Tibial nerve (tissue), 4 donors: ENCODE measurements around the gene ZNF787. TPM values are rescaled to one million over a fixed set of nuclear protein-coding genes. Genes with fewer than 3 reads are reported as not detected.

Experiments
- DNase-seq, 2 donors: peaks; one replicate each; pipeline ENCODE4 v3.0.0-alpha.2; 2019; ENCODE audit warnings: low spot score in 2 of 2
- H3K27ac ChIP-seq, 4 donors: fragments of 200-600 bp; sonication (generic) in 3 of 4; one replicate each; pipeline ENCODE4 v1.5.1; 2017 to 2019; ENCODE audit warnings: mild to moderate bottlenecking in 1 of 4
- H3K27me3 ChIP-seq, 2 donors: fragments of 200-600 bp; sonication (generic) in 1 of 2; one replicate each; pipeline versions ENCODE4 v1.5.1 to v1.6.0; 2017 to 2019
- H3K36me3 ChIP-seq, 3 donors: fragments of 200-600 bp; sonication (generic); one replicate each; pipeline ENCODE4 v1.5.1; 2018 to 2019
- H3K4me1 ChIP-seq, 4 donors: fragments of 200-600 bp; sonication (generic) in 3 of 4; one replicate each; pipeline ENCODE4 v1.5.1; 2017 to 2019
- H3K4me3 ChIP-seq, 4 donors: fragments of 200-600 bp; sonication (generic) in 3 of 4; one replicate each; pipeline ENCODE4 v1.5.1; 2017 to 2019; ENCODE audit warnings: mild to moderate bottlenecking in 1 of 4, moderate library complexity in 1 of 4
- H3K9me3 ChIP-seq, 4 donors: fragments of 200-600 bp; sonication (generic) in 3 of 4; one replicate each; pipeline ENCODE4 v1.5.1; 2017 to 2019
- CTCF ChIP-seq, 5 experiments: fragments of 200-600 bp in 3 of 5; fragments of 450-650 bp in 2 of 5; sonication (generic) in 3 of 5; IDR thresholded peaks; one replicate each; pipeline ENCODE4 v1.5.1; 2016 to 2019; ENCODE audit warnings: antibody characterized with exemption in 5 of 5, mild to moderate bottlenecking in 3 of 5, moderate library complexity in 2 of 5
- EP300 ChIP-seq, 2 donors: sonication (generic); formaldehyde crosslinking; IDR thresholded peaks; one replicate each; pipeline ENCODE4 v1.6.1; 2017; ENCODE audit warnings: antibody characterized with exemption in 2 of 2, mild to moderate bottlenecking in 1 of 2
- POLR2A ChIP-seq, 2 donors: fragments of 450-650 bp; IDR thresholded peaks; one replicate each; pipeline ENCODE4 v1.6.1; 2017; ENCODE audit warnings: antibody characterized with exemption in 2 of 2, mild to moderate bottlenecking in 2 of 2, moderate library complexity in 2 of 2
- WGBS, 2 donors: methylation state at CpG; one replicate each; pipeline ENCODE4 v1.1.5; 2018; 5-methylcytosine and 5-hydroxymethylcytosine counted together
- total RNA-seq, 4 donors: library from RNA; depleted of rRNA; stranded (reverse); fragments of >200 nt; gene quantifications; one replicate each; pipeline ENCODE4 v1.1.0, GENCODE V29; 2016

ZNF787 gene
- total RNA-seq, 4 donors from 2014 or later: 13.6 to 21.6 (median 18.5) TPM

GRCh38 chr19:56126983-56127780 lies 6.1 kb upstream of the ZNF787 start:
- Histone ChIP-seq H3K4me1 (peaks cover 0 to 9% (median 0%) of the 10 kb centered on the region in 4 donors), H3K4me3 (no peak overlapping the region), H3K27ac (no peak overlapping the region), H3K36me3 (no peaks in the 10 kb centered on the region), H3K9me3 (no peaks in the 10 kb centered on the region), H3K27me3 (no peaks in the 10 kb centered on the region)
- DNase-seq: no peak
- 79 to 82% methylated on average over 19 of the region's 19 CpGs for WGBS, 2 donors
- TF ChIP-seq EP300 (IDR thresholded peaks at IDR 0.05) (no peak), CTCF (IDR thresholded peaks at IDR 0.05) (no peak), POLR2A (IDR thresholded peaks at IDR 0.05) (no peak)

GRCh38 chr19:56125806-56126590 lies 4.9 kb upstream of the ZNF787 start:
- Histone ChIP-seq H3K36me3 (no peaks in the 10 kb centered on the region), H3K27me3 (no peaks in the 10 kb centered on the region), H3K4me1 (peaks cover 0 to 8% (median 5%) of the 10 kb centered on the region in 4 donors), H3K4me3 (no peak overlapping the region), H3K27ac (no peak overlapping the region), H3K9me3 (no peaks in the 10 kb centered on the region)
- DNase-seq: no peak
- TF ChIP-seq POLR2A (IDR thresholded peaks at IDR 0.05) (no peak), CTCF (IDR thresholded peaks at IDR 0.05) (no peak), EP300 (IDR thresholded peaks at IDR 0.05) (no peak)
- 76 to 81% methylated on average over 12 to 16 of the region's 16 CpGs for WGBS, 2 donors

GRCh38 chr19:56124578-56124977 lies 3.5 kb upstream of the ZNF787 start:
- Histone ChIP-seq H3K4me1 (peaks cover 0 to 16% (median 12%) of the 10 kb centered on the region in 4 donors), H3K4me3 (no peak overlapping the region), H3K36me3 (no peaks in the 10 kb centered on the region), H3K27me3 (no peaks in the 10 kb centered on the region), H3K9me3 (no peaks in the 10 kb centered on the region), H3K27ac (no peak overlapping the region)
- TF ChIP-seq CTCF (IDR thresholded peaks at IDR 0.05) (no peak), POLR2A (IDR thresholded peaks at IDR 0.05) (no peak)
- no peak for DNase-seq
- 74 to 89% methylated on average over 4 of the region's 4 CpGs for WGBS, 2 donors

- 83 to 88% methylated on average over 16 of the region's 16 CpGs for WGBS, 2 donors
- peaks cover 0 to 28% (median 23%) of the 10 kb centered on the region in 4 donors for H3K4me1 ChIP-seq
- no peak for DNase-seq
- H3K4me3 ChIP-seq: no peak overlapping the region
- peaks cover 0 to 6% (median 0%) of the 10 kb centered on the region in 3 donors for H3K36me3 ChIP-seq
- H3K27ac ChIP-seq: no peak overlapping the region
- no peaks in the 10 kb centered on the region for H3K9me3 ChIP-seq
- TF ChIP-seq POLR2A (IDR thresholded peaks at IDR 0.05) (no peak), EP300 (IDR thresholded peaks at IDR 0.05) (no peak), CTCF (IDR thresholded peaks at IDR 0.05) (no peak)
- no peaks in the 10 kb centered on the region for H3K27me3 ChIP-seq
Measured at GRCh38 chr19:56123266-56123891, 2.3 kb upstream of the ZNF787 start.
